SK-N-SH (cell line): Measurements from ENCODE around the gene NHS. TPM values are rescaled to one million over a fixed set of nuclear protein-coding genes. Genes with fewer than 3 reads are reported as not detected.
A peak's percentile ranks its signal among the peaks of the same experiment; 100 is the strongest.

ENCODE experiments used
- ELF1 ChIP-seq: IDR thresholded peaks from 2 replicates; pipeline ENCODE4 v1.4.0; 2012
- EZH2phosphoT487 ChIP-seq: fragments of 200-600 bp; sonication (generic); IDR thresholded peaks from 2 replicates; pipeline ENCODE4 v1.6.1; 2017; ENCODE audit warnings: low read depth, mixed run types, mild to moderate bottlenecking, antibody characterized with exemption, moderate library complexity, borderline replicate concordance
- FOXJ3 ChIP-seq: sonication (generic); formaldehyde crosslinking; IDR thresholded peaks from 2 replicates; pipeline ENCODE4 v1.5.1; 2020; ENCODE audit warnings: mild to moderate bottlenecking, missing genetic modification reagents
- FOXM1 ChIP-seq: IDR thresholded peaks from 2 replicates; pipeline ENCODE4 v1.4.0; 2012; ENCODE audit warnings: low read depth, mild to moderate bottlenecking
- GABPA ChIP-seq: IDR thresholded peaks from 2 replicates; pipeline ENCODE4 v1.4.0; 2012; ENCODE audit warnings: low read depth, mild to moderate bottlenecking
- IRF3 ChIP-seq: fragments of 150-350 bp; IDR thresholded peaks from 2 replicates; pipeline ENCODE4 v1.6.1; 2016; ENCODE audit warnings: mild to moderate bottlenecking, low read depth, low read length
- JUND ChIP-seq: IDR thresholded peaks from 2 replicates; pipeline ENCODE4 v1.4.0; 2012
- MEF2A ChIP-seq: IDR thresholded peaks from 2 replicates; pipeline ENCODE4 v1.4.0; 2012; ENCODE audit warnings: low read depth, borderline replicate concordance
- NFIC ChIP-seq: IDR thresholded peaks from 2 replicates; pipeline ENCODE4 v1.4.0; 2012; ENCODE audit warnings: borderline replicate concordance
- NRF1 ChIP-seq: IDR thresholded peaks from 2 replicates; pipeline ENCODE4 v1.6.1; 2012; ENCODE audit warnings: low read depth, mild to moderate bottlenecking, low read length
- PBX3 ChIP-seq: IDR thresholded peaks from 2 replicates; pipeline ENCODE4; 2012
- POLR2AphosphoS5 ChIP-seq: IDR thresholded peaks from 2 replicates; pipeline ENCODE4 v1.6.1; 2012; ENCODE audit warnings: low read depth, low read length
- RAD21 ChIP-seq: IDR thresholded peaks from 2 replicates; pipeline ENCODE4 v1.6.1; 2012; ENCODE audit warnings: mild to moderate bottlenecking, low read length
- RCOR1 ChIP-seq: fragments of 150-350 bp; IDR thresholded peaks from 2 replicates; pipeline ENCODE4 v1.6.1; 2017; ENCODE audit warnings: antibody characterized with exemption, low read length
- RXRA ChIP-seq: IDR thresholded peaks from 2 replicates; pipeline ENCODE4 v1.4.0; 2012; ENCODE audit warnings: low read depth, mild to moderate bottlenecking, borderline replicate concordance
- SIN3A ChIP-seq: IDR thresholded peaks from 2 replicates; pipeline ENCODE4 v1.6.1; 2012; ENCODE audit warnings: low read depth, mild to moderate bottlenecking, low read length, moderate library complexity, borderline replicate concordance
- TAF1 ChIP-seq: IDR thresholded peaks from 2 replicates; pipeline ENCODE4 v1.6.1; 2012; ENCODE audit warnings: low read depth, mild to moderate bottlenecking, low read length, moderate library complexity, borderline replicate concordance
- TCF12 ChIP-seq: IDR thresholded peaks from 2 replicates; pipeline ENCODE4 v1.4.0; 2012
- ZBTB33 ChIP-seq: IDR thresholded peaks from 2 replicates; pipeline ENCODE4 v1.4.0; 2012; ENCODE audit warnings: low read depth, borderline replicate concordance
- polyA plus RNA-seq, 3 experiments: library from polyadenylated mRNA; depleted of rRNA; stranded (reverse); fragments of >200 nt; gene quantifications; 2 replicates each; pipeline ENCODE4 v1.2.3, GENCODE V29; 2012
- TF ChIP-seq, protein P1 (sequence below): IDR thresholded peaks from 2 replicates; pipeline ENCODE4 v1.4.0; 2012; ENCODE audit warnings: low read depth, borderline replicate concordance
- TF ChIP-seq, protein P2 (sequence below): fragments of 150-350 bp; IDR thresholded peaks from 2 replicates; pipeline ENCODE4 v1.6.1; 2017; ENCODE audit warnings: antibody characterized with exemption, low read length, low read depth, borderline replicate concordance
- TF ChIP-seq, protein P3 (sequence below): fragments of 200-600 bp; sonication (generic); IDR thresholded peaks from 2 replicates; pipeline ENCODE4 v1.6.1; 2017; ENCODE audit warnings: antibody characterized with exemption, mild to moderate bottlenecking, moderate library complexity

Gene NHS
- polyA plus RNA-seq, 1 of the 3 experiments (the other 2 are of a cell fraction) = 1.0 TPM

- TF ChIP-seq EZH2phosphoT487 = no peak
- no peak; the same call in 1 of the 2 replicates for TF ChIP-seq PBX3
- no peak for TF ChIP-seq GABPA
- TF ChIP-seq POLR2AphosphoS5 = peak; percentile 19; the same call in 1 of the 2 replicates
- no peak for TF ChIP-seq FOXJ3 (CRISPR knock-in tag)
- no peak for TF ChIP-seq FOXM1
- no peak for TF ChIP-seq ELF1
- TF ChIP-seq, protein P1, sequence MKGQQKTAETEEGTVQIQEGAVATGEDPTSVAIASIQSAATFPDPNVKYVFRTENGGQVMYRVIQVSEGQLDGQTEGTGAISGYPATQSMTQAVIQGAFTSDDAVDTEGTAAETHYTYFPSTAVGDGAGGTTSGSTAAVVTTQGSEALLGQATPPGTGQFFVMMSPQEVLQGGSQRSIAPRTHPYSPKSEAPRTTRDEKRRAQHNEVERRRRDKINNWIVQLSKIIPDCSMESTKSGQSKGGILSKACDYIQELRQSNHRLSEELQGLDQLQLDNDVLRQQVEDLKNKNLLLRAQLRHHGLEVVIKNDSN = no peak
- no peak for TF ChIP-seq MEF2A
- TF ChIP-seq NRF1 = no peak
- TF ChIP-seq, protein P2, sequence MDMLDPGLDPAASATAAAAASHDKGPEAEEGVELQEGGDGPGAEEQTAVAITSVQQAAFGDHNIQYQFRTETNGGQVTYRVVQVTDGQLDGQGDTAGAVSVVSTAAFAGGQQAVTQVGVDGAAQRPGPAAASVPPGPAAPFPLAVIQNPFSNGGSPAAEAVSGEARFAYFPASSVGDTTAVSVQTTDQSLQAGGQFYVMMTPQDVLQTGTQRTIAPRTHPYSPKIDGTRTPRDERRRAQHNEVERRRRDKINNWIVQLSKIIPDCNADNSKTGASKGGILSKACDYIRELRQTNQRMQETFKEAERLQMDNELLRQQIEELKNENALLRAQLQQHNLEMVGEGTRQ = no peak
- no peak for TF ChIP-seq TAF1
- TF ChIP-seq SIN3A = no peak
- TF ChIP-seq RXRA = peak; percentile 51; the same call in 1 of the 2 replicates
- no peak; the same call in 1 of the 2 replicates for TF ChIP-seq RAD21
- no peak for TF ChIP-seq IRF3
- TF ChIP-seq, protein P3, sequence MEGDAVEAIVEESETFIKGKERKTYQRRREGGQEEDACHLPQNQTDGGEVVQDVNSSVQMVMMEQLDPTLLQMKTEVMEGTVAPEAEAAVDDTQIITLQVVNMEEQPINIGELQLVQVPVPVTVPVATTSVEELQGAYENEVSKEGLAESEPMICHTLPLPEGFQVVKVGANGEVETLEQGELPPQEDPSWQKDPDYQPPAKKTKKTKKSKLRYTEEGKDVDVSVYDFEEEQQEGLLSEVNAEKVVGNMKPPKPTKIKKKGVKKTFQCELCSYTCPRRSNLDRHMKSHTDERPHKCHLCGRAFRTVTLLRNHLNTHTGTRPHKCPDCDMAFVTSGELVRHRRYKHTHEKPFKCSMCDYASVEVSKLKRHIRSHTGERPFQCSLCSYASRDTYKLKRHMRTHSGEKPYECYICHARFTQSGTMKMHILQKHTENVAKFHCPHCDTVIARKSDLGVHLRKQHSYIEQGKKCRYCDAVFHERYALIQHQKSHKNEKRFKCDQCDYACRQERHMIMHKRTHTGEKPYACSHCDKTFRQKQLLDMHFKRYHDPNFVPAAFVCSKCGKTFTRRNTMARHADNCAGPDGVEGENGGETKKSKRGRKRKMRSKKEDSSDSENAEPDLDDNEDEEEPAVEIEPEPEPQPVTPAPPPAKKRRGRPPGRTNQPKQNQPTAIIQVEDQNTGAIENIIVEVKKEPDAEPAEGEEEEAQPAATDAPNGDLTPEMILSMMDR = no peak
- TF ChIP-seq RCOR1 = no peak
- peak; percentile 58; the same call in 1 of the 2 replicates for TF ChIP-seq NFIC
- TF ChIP-seq TCF12 = peak; percentile 61
- TF ChIP-seq JUND = peak; percentile 68
- TF ChIP-seq ZBTB33 = no peak
Measured at GRCh38 chrX:17559728-17560379, 184.9 kb downstream of the NHS start (continued).
